ENCODE measurements around the gene ABLIM3. TPM values are rescaled to one million over a fixed set of nuclear protein-coding genes. Genes with fewer than 3 reads are reported as not detected.

ABLIM3 gene
- total and polyA plus RNA-seq, 2 of the 8 experiments (the other 6 are each of a cell fraction or from before 2014, with no cell fraction given), result 0.36 to 0.56 TPM

- no peak overlapping the region for H2BK12ac ChIP-seq (ENCODE audit: low read depth, low read length)
- no peak overlapping the region for H2AK5ac ChIP-seq (ENCODE audit: low read depth, low read length)
- no peak overlapping the region for H2AFZ ChIP-seq (ENCODE audit: low read length)
- no peaks in the 10 kb centered on the region for H3K36me3 ChIP-seq (ENCODE audit: control insufficient read depth in 2 of 4, insufficient read depth in 4 of 4, low read length in 3 of 4)
- H4K91ac ChIP-seq (replicated peaks; ENCODE audit: insufficient read length, low read length), result no peak overlapping the region
- H3K4ac ChIP-seq (replicated peaks; ENCODE audit: insufficient read length, low read depth, low read length), result no peak overlapping the region
- CTCF ChIA-PET (ENCODE audit: partially characterized antibody), result interaction anchor here (1.0 to 2.6 kb wide), 7 partner anchors 17 to 93 kb away, joined by 3 to 7 read pairs (median 3); no protein-coding TSS in a partner anchor
- no peaks in the 10 kb centered on the region for H3K23me2 ChIP-seq (ENCODE audit: low read depth, low read length)
- H3K27me3 ChIP-seq (replicated peaks in 1 of 4; ENCODE audit: control insufficient read depth in 3 of 4, extremely low read depth in 1 of 4, insufficient read depth in 3 of 4, low read length in 3 of 4), result peaks cover 0 to 1% (median 0%) of the 10 kb centered on the region in 4 experiments; a peak in 1 of 7 replicates
- no peak overlapping the region for H3K27ac ChIP-seq (ENCODE audit: low read depth, low read length)
- no peaks in the 10 kb centered on the region for H4K20me1 ChIP-seq (replicated peaks in 1 of 2; ENCODE audit: control insufficient read depth in 1 of 2, insufficient read depth in 2 of 2, low read length in 2 of 2)
- H3K4me1 ChIP-seq (replicated peaks in 1 of 4; ENCODE audit: control insufficient read depth in 3 of 4, insufficient read depth in 4 of 4, low read length in 3 of 4), result peaks cover 0 to 5% (median 1%) of the 10 kb centered on the region in 4 experiments; a peak in 1 of 7 replicates
- H3K14ac ChIP-seq (ENCODE audit: insufficient read length), result no peak overlapping the region
- no peak overlapping the region for H3K9ac ChIP-seq (replicated peaks in 1 of 4; ENCODE audit: extremely low read depth in 1 of 4, low read depth in 3 of 4, low read length in 3 of 4)
- FAIRE-seq (no peak), DNase-seq (ENCODE audit: low read depth in 1 of 2, low spot score in 2 of 2) (no peak)
- H3K79me1 ChIP-seq (ENCODE audit: low read depth, low read length), result no peaks in the 10 kb centered on the region
- WGBS, 2 experiments (ENCODE audit: extremely low coverage in 1 of 2, insufficient coverage in 1 of 2, insufficient read length in 1 of 2, insufficient replicate concordance in 2 of 2, low coverage in 1 of 2, low lambda C conversion rate in 2 of 2, missing lambda C conversion rate in 1 of 2), result 78% methylated on average over 3 of the region's 3 CpGs; no CpG with 5 or more reads in 1 of the 2 experiments
- no peak overlapping the region for H4K8ac ChIP-seq (ENCODE audit: extremely low read depth, insufficient read depth, low read length)
- no peaks in the 10 kb centered on the region for H3K9me3 ChIP-seq (ENCODE audit: insufficient read depth in 2 of 2, low read depth in 1 of 2, low read length in 1 of 2)
- no peaks in the 10 kb centered on the region for H3K79me2 ChIP-seq (ENCODE audit: control insufficient read depth in 1 of 2, insufficient read depth in 2 of 2, low read length in 2 of 2)
- H3K4me2 ChIP-seq (ENCODE audit: insufficient read depth in 1 of 2, low read depth in 2 of 2, low read length in 2 of 2), result no peak overlapping the region
- H2BK120ac ChIP-seq (replicated peaks; ENCODE audit: low read depth, low read length), result no peak overlapping the region
- POLR2A ChIA-PET (ENCODE audit: partially characterized antibody), result no interaction called here
- H2BK20ac ChIP-seq (ENCODE audit: low read length), result no peak overlapping the region
- no peak overlapping the region for H2BK5ac ChIP-seq (ENCODE audit: low read depth, low read length)
- H3K23ac ChIP-seq (ENCODE audit: insufficient read length), result no peak overlapping the region
- H2BK15ac ChIP-seq (ENCODE audit: low read length), result no peak overlapping the region
- no peak overlapping the region for H3K4me3 ChIP-seq (ENCODE audit: extremely low read depth in 1 of 4, insufficient read depth in 2 of 4, low read depth in 3 of 4, low read length in 4 of 4)
- H3K18ac ChIP-seq (ENCODE audit: extremely low read depth, low read length), result no peak overlapping the region
- no peak overlapping the region for H3K56ac ChIP-seq (replicated peaks; ENCODE audit: insufficient read length, low read depth, low read length)
- H4K5ac ChIP-seq (ENCODE audit: insufficient read length, low read depth, low read length), result no peak overlapping the region
- no peak for TF ChIP-seq GTF2F1 (IDR thresholded peaks at IDR 0.05; ENCODE audit: borderline replicate concordance, low read depth, low read length)
- TF ChIP-seq SAP30 (IDR thresholded peaks at IDR 0.05; ENCODE audit: insufficient read depth, insufficient replicate concordance, low read length), result no peak
- no peak for TF ChIP-seq BRCA1 (IDR thresholded peaks at IDR 0.05; ENCODE audit: low read depth, low read length)
- TF ChIP-seq CTBP2 (IDR thresholded peaks at IDR 0.05; ENCODE audit: borderline replicate concordance, insufficient read depth, insufficient read length, low read length), result no peak
- no peak for TF ChIP-seq E2F6 (IDR thresholded peaks at IDR 0.05)
- TF ChIP-seq KDM4A (IDR thresholded peaks at IDR 0.05; ENCODE audit: low read depth, low read length, severe bottlenecking), result no peak
- no peak for TF ChIP-seq SIN3A (conservative IDR thresholded peaks at IDR 0.05 in 1 of 2, IDR thresholded peaks at IDR 0.05 in 1 of 2; ENCODE audit: low read depth in 1 of 2, low read length in 2 of 2)
- TF ChIP-seq EP300 (IDR thresholded peaks at IDR 0.05; ENCODE audit: borderline replicate concordance in 1 of 2, low read depth in 2 of 2, low read length in 2 of 2), result no peak
- TF ChIP-seq JUND (IDR thresholded peaks at IDR 0.05; ENCODE audit: low read length), result no peak
- TF ChIP-seq SIRT6 (IDR thresholded peaks at IDR 0.05; ENCODE audit: low read length), result no peak
- no peak for TF ChIP-seq SUZ12 (IDR thresholded peaks at IDR 0.05; ENCODE audit: low read length)
- TF ChIP-seq RAD21 (IDR thresholded peaks at IDR 0.05 in 1 of 2, conservative IDR thresholded peaks at IDR 0.05 in 1 of 2; ENCODE audit: low read depth in 2 of 2, low read length in 2 of 2), result no peak
Observed at GRCh38 chr5:149174847-149175234, 33.5 kb downstream of the ABLIM3 start.
